ENCODE data around the gene GALM.
"Not testable (repeated sequence)": the region's sequence is repeated elsewhere in the genome, so short reads cannot be mapped to it uniquely, and the experiment has no call there.

Gene GALM

GRCh38 chr2:38682008-38682575 lies 16.2 kb downstream of the GALM start:
- FAIRE-seq (no peak), DNase-seq (ENCODE audit: insufficient read length, low spot score) (no peak)

GRCh38 chr2:38682620-38683019 lies 16.7 kb downstream of the GALM start:
- FAIRE-seq; DNase-seq (ENCODE audit: insufficient read length, low spot score): not testable (repeated sequence)

More at GRCh38 chr2:38682008-38682575, 16.2 kb downstream of the GALM start:
- TF ChIP-seq POLR2A (IDR thresholded peaks at IDR 0.05; ENCODE audit: low read depth, low read length), result no peak

- no peak for TF ChIP-seq POLR2A (IDR thresholded peaks at IDR 0.05; ENCODE audit: low read depth, low read length)
- FAIRE-seq, result no peak
- DNase-seq (ENCODE audit: insufficient read length, low spot score), result no peak
Measured at GRCh38 chr2:38683766-38684165, 17.9 kb downstream of the GALM start.

- TF ChIP-seq POLR2A (IDR thresholded peaks at IDR 0.05; ENCODE audit: low read depth, low read length), result no peak
- DNase-seq (ENCODE audit: insufficient read length, low spot score) (no peak), FAIRE-seq (no peak)
Measured at GRCh38 chr2:38685116-38685735, 19.3 kb downstream of the GALM start.

GRCh38 chr2:38690499-38691420 lies 24.8 kb downstream of the GALM start:
- DNase-seq (ENCODE audit: insufficient read length, low spot score) (peak; percentile 83), FAIRE-seq (peak; percentile 88)
- no peak for TF ChIP-seq POLR2A (IDR thresholded peaks at IDR 0.05; ENCODE audit: low read depth, low read length)

GRCh38 chr2:38691994-38692393 lies 26.1 kb downstream of the GALM start:
- no peak for DNase-seq (ENCODE audit: insufficient read length, low spot score)
- FAIRE-seq, result no peak
- TF ChIP-seq POLR2A (IDR thresholded peaks at IDR 0.05; ENCODE audit: low read depth, low read length), result no peak

- DNase-seq (ENCODE audit: insufficient read length, low spot score), result no peak
- no peak for FAIRE-seq
- TF ChIP-seq POLR2A (IDR thresholded peaks at IDR 0.05; ENCODE audit: low read depth, low read length), result no peak
Measured at GRCh38 chr2:38692636-38693318, 26.9 kb downstream of the GALM start.

GRCh38 chr2:38697116-38697840 lies 31.4 kb downstream of the GALM start:
- TF ChIP-seq POLR2A (IDR thresholded peaks at IDR 0.05; ENCODE audit: low read depth, low read length), result no peak
- DNase-seq (ENCODE audit: insufficient read length, low spot score) (no peak), FAIRE-seq (no peak)

- no peak for TF ChIP-seq POLR2A (IDR thresholded peaks at IDR 0.05; ENCODE audit: low read depth, low read length)
- DNase-seq (ENCODE audit: insufficient read length, low spot score) (no peak), FAIRE-seq (no peak)
Measured at GRCh38 chr2:38698467-38699003, 32.6 kb downstream of the GALM start.

- DNase-seq (ENCODE audit: insufficient read length, low spot score) (no peak), FAIRE-seq (no peak)
- no peak for TF ChIP-seq POLR2A (IDR thresholded peaks at IDR 0.05; ENCODE audit: low read depth, low read length)
Measured at GRCh38 chr2:38700113-38700785, 34.3 kb downstream of the GALM start.

- FAIRE-seq, result peak; percentile 67
- no peak for TF ChIP-seq POLR2A (IDR thresholded peaks at IDR 0.05; ENCODE audit: low read depth, low read length)
- no peak for DNase-seq (ENCODE audit: insufficient read length, low spot score)
Measured at GRCh38 chr2:38700881-38701458, 35.1 kb downstream of the GALM start.

GRCh38 chr2:38701542-38701941 lies 35.6 kb downstream of the GALM start:
- TF ChIP-seq POLR2A (IDR thresholded peaks at IDR 0.05; ENCODE audit: low read depth, low read length), result no peak
- no peak for DNase-seq (ENCODE audit: insufficient read length, low spot score)
- no peak for FAIRE-seq
